Measurements from ENCODE around the gene TRAK1. TPM values are rescaled to one million over a fixed set of nuclear protein-coding genes. Genes with fewer than 3 reads are reported as not detected.

TRAK1 gene
- total and polyA plus RNA-seq, 2 experiments from 2014 or later: 19.0 to 28.8 TPM

DNA sequence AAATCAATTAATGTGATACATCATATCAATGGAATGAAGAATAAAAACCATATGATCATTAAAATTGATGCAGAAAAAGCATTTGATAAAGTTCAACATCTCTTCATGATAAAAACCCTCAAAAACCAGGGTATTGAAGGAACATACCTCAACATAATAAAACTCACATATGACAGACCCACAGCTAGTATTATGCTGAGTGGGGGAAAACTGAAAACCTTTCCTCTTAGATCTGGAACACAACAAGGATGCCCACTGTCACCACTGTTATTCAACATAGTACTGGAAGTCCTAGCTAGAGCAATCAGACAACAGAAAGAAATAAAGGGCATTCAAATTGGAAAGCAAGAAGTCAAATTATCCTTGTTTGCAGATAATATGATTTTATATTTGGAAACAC lies 144.4 kb downstream of the TRAK1 start:
- no peaks in the 10 kb centered on the region for H4K20me1 ChIP-seq (ENCODE audit: insufficient read depth, poor library complexity, severe bottlenecking)
- no peaks in the 10 kb centered on the region for H3K9me2 ChIP-seq (replicated peaks; ENCODE audit: insufficient read depth)
- H3K27ac ChIP-seq: no peak overlapping the region
- no peak for TF ChIP-seq EZH2 (IDR thresholded peaks at IDR 0.05; ENCODE audit: borderline replicate concordance)
- TF ChIP-seq EZH2phosphoT487 (IDR thresholded peaks at IDR 0.05; ENCODE audit: low read depth, severe bottlenecking, unreplicated experiment): no peak
- TF ChIP-seq CTCF (IDR thresholded peaks at IDR 0.05; ENCODE audit: poor library complexity): no peak
- no peaks in the 10 kb centered on the region for H3K36me3 ChIP-seq (replicated peaks; ENCODE audit: insufficient read depth, low read depth)
- DNase-seq (ENCODE audit: low spot score): no peak
- H3K4me3 ChIP-seq: no peak overlapping the region
- no peaks in the 10 kb centered on the region for H3K79me2 ChIP-seq
- no peak overlapping the region for H2AFZ ChIP-seq
- H3K4me1 ChIP-seq (ENCODE audit: insufficient read depth): no peaks in the 10 kb centered on the region
- no peak overlapping the region for H3K4me2 ChIP-seq
- no peaks in the 10 kb centered on the region for H3K27me3 ChIP-seq
- H3K9me3 ChIP-seq (ENCODE audit: low read depth): no peaks in the 10 kb centered on the region

DNA sequence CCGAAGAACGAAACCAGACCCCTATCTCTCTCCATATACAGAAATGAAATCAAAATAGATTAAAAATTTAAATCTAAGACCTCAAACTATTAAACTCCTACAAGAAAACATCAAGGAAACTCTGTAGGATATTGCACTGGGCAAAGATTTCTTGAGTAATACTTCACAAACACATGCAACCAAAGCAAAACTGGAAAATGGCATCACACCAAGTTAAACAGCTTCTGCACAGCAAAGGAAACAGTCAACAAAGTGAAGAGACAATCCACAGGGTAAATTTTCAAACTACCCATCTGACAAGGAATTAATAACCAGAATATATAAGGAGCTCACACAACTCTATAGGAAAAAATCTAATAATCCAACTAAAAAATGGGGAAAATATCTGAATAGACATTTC lies 145.5 kb downstream of the TRAK1 start:
- 89% methylated on average over 2 of the region's 2 CpGs for WGBS (ENCODE audit: low lambda C conversion rate, missing lambda C conversion rate)
- Histone ChIP-seq H3K27ac (no peak overlapping the region), H3K79me2 (no peaks in the 10 kb centered on the region), H2AFZ (no peak overlapping the region), H4K20me1 (ENCODE audit: insufficient read depth, poor library complexity, severe bottlenecking) (no peaks in the 10 kb centered on the region), H3K4me1 (ENCODE audit: insufficient read depth) (no peaks in the 10 kb centered on the region), H3K9me3 (ENCODE audit: low read depth) (no peaks in the 10 kb centered on the region), H3K4me3 (no peak overlapping the region), H3K9me2 (replicated peaks; ENCODE audit: insufficient read depth) (no peaks in the 10 kb centered on the region), H3K27me3 (no peaks in the 10 kb centered on the region), H3K4me2 (no peak overlapping the region), H3K36me3 (replicated peaks; ENCODE audit: insufficient read depth, low read depth) (no peaks in the 10 kb centered on the region)
- DNase-seq (ENCODE audit: low spot score): no peak
- no peak for TF ChIP-seq EZH2phosphoT487 (IDR thresholded peaks at IDR 0.05; ENCODE audit: low read depth, severe bottlenecking, unreplicated experiment)
- TF ChIP-seq EZH2 (IDR thresholded peaks at IDR 0.05; ENCODE audit: borderline replicate concordance): no peak
- TF ChIP-seq CTCF (IDR thresholded peaks at IDR 0.05; ENCODE audit: poor library complexity): no peak

- TF ChIP-seq EZH2 (IDR thresholded peaks at IDR 0.05; ENCODE audit: borderline replicate concordance) (no peak), EZH2phosphoT487 (IDR thresholded peaks at IDR 0.05; ENCODE audit: low read depth, severe bottlenecking, unreplicated experiment) (no peak), CTCF (IDR thresholded peaks at IDR 0.05; ENCODE audit: poor library complexity) (no peak)
- DNase-seq (ENCODE audit: low spot score): no peak
- Histone ChIP-seq H3K4me2 (no peak overlapping the region), H4K20me1 (ENCODE audit: insufficient read depth, poor library complexity, severe bottlenecking) (no peaks in the 10 kb centered on the region), H3K4me1 (ENCODE audit: insufficient read depth) (no peaks in the 10 kb centered on the region), H3K4me3 (no peak overlapping the region), H2AFZ (no peak overlapping the region), H3K79me2 (no peaks in the 10 kb centered on the region), H3K9me2 (replicated peaks; ENCODE audit: insufficient read depth) (no peaks in the 10 kb centered on the region), H3K27ac (no peak overlapping the region), H3K27me3 (peaks cover 27% of the 10 kb centered on the region), H3K36me3 (replicated peaks; ENCODE audit: insufficient read depth, low read depth) (no peaks in the 10 kb centered on the region), H3K9me3 (ENCODE audit: low read depth) (no peaks in the 10 kb centered on the region)
- WGBS (ENCODE audit: low lambda C conversion rate, missing lambda C conversion rate): 50% methylated on average over 1 of the region's 1 CpG
These were observed 154.9 kb downstream of the TRAK1 start for GRCh38 chr3:42246091-42246490.

DNA sequence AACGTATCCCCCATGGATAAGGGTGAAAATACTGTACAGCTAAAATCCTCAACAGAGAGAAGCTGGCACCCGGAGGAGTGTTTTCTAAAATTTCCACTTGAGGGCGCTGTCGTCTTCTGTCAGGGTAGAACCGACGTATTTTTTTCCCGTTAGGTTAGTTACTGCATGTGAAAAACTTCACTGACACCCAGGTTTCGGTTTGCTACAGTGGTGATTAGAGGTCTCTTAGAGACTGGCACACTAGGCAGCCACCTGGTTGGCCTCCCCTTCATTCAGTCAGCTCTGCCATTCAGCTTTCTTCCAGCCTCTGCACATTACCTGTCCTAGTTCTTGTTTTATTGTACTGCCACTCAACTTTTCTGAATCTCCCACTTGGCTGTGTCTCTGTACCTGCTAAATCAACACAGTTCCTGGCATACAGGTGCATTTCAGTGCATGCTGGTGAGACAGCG lies 156.4 kb downstream of the TRAK1 start:
- WGBS (ENCODE audit: low lambda C conversion rate, missing lambda C conversion rate): 11% methylated on average over 9 of the region's 9 CpGs
- Histone ChIP-seq H2AFZ (no peak overlapping the region), H4K20me1 (ENCODE audit: insufficient read depth, poor library complexity, severe bottlenecking) (no peaks in the 10 kb centered on the region), H3K4me1 (ENCODE audit: insufficient read depth) (no peaks in the 10 kb centered on the region), H3K36me3 (replicated peaks; ENCODE audit: insufficient read depth, low read depth) (no peaks in the 10 kb centered on the region), H3K4me2 (no peak overlapping the region), H3K27me3 (peaks cover 32% of the 10 kb centered on the region), H3K27ac (no peak overlapping the region), H3K9me2 (replicated peaks; ENCODE audit: insufficient read depth) (no peaks in the 10 kb centered on the region), H3K9me3 (ENCODE audit: low read depth) (no peaks in the 10 kb centered on the region), H3K4me3 (no peak overlapping the region), H3K79me2 (no peaks in the 10 kb centered on the region)
- TF ChIP-seq CTCF (IDR thresholded peaks at IDR 0.05; ENCODE audit: poor library complexity) (peak; percentile 87), EZH2 (IDR thresholded peaks at IDR 0.05; ENCODE audit: borderline replicate concordance) (no peak)
- peak; percentile 78 for DNase-seq (ENCODE audit: low spot score)
